Gastrocnemius medialis (tissue), 4 donors: ENCODE measurements around the gene ISM2. TPM values are rescaled to one million over a fixed set of nuclear protein-coding genes. Genes with fewer than 3 reads are reported as not detected.

Experiments used
- total RNA-seq, 4 donors: library from RNA; depleted of rRNA; stranded (reverse); fragments of >200 nt; gene quantifications; one replicate each; pipeline versions ENCODE4 v1.1.0 to v1.2.3, GENCODE V29; 2016

ISM2 gene
- total RNA-seq, 4 donors from 2014 or later = not detected

Other genes with a start within 250 kb of the ISM2 start
- gene NGB, start 227.6 kb downstream of the ISM2 start, total RNA-seq = not detected
- 10 to 100 TPM; 27.0 to 33.2 (median 28.9) TPM for gene POMT2, start 177.9 kb downstream of the ISM2 start, total RNA-seq
- 10 to 100 TPM; 35.9 to 49.7 (median 36.6) TPM for gene GSTZ1, start 177.8 kb downstream of the ISM2 start, total RNA-seq
- gene TMED8, start 121.7 kb downstream of the ISM2 start, total RNA-seq = 1 to 10 TPM; 3.0 to 5.2 (median 4.3) TPM
- under 1 TPM in 1 of 4 donors, not detected in 3; 0.11 TPM for gene SAMD15, start 121.4 kb downstream of the ISM2 start, total RNA-seq
- gene NOXRED1, start 75.3 kb downstream of the ISM2 start, total RNA-seq = not detected
- 10 to 100 TPM in 3 of 4 donors, 1 to 10 TPM in 1; 8.8 to 19.6 (median 17.6) TPM for gene VIPAS39, start 41.2 kb downstream of the ISM2 start, total RNA-seq
- gene AHSA1, start 40.7 kb downstream of the ISM2 start, total RNA-seq = 100 to 1,000 TPM; 112 to 200 (median 165) TPM
- 10 to 100 TPM in 1 of 4 donors, 1 to 10 TPM in 3; 6.5 to 10.4 (median 7.0) TPM for gene SPTLC2, start 117.8 kb upstream of the ISM2 start, total RNA-seq
- gene ALKBH1, start 209.2 kb upstream of the ISM2 start, total RNA-seq = 10 to 100 TPM; 12.2 to 16.2 (median 13.6) TPM
- gene SLIRP, start 209.3 kb upstream of the ISM2 start, total RNA-seq = 100 to 1,000 TPM; 293 to 550 (median 332) TPM